Breast epithelium (tissue), 3 donors: ENCODE results near the gene C2CD4D.
"Not testable (repeated sequence)": the region's sequence is repeated elsewhere in the genome, so short reads cannot be mapped to it uniquely, and the experiment has no call there.

Source experiments
- POLR2AphosphoS5 ChIP-seq, 3 donors: sonication (generic); formaldehyde crosslinking; IDR thresholded peaks; one replicate each; pipeline ENCODE4 v1.6.1; 2017; ENCODE audit warnings: antibody characterized with exemption in 3 of 3
- TF ChIP-seq, protein P1 (sequence below), 3 donors: fragments of 450-650 bp; IDR thresholded peaks; one replicate each; pipeline ENCODE4 v1.5.1; 2016 to 2017; ENCODE audit warnings: antibody characterized with exemption in 3 of 3, mild to moderate bottlenecking in 3 of 3, moderate library complexity in 3 of 3

DNA sequence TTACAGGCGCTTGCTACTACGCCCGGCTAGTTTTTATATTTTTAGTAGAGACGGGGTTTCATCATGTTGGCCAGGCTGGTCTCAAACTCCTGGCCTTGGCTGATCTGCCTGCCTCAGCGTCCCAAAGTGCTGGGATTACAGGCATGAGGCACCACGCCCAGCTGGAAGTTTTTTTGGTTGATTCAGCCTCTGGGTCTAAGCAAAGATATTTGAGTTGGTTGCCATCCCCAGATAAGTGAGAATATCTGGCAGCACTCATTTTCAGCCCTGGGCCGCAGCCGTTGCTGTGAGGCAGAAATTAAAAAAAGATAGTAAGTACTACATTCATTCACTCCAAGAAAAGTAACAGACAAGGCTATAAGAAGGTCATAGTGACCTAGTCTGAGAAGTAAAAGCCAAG lies 15.9 kb upstream of the C2CD4D start:
- TF ChIP-seq, protein P1, sequence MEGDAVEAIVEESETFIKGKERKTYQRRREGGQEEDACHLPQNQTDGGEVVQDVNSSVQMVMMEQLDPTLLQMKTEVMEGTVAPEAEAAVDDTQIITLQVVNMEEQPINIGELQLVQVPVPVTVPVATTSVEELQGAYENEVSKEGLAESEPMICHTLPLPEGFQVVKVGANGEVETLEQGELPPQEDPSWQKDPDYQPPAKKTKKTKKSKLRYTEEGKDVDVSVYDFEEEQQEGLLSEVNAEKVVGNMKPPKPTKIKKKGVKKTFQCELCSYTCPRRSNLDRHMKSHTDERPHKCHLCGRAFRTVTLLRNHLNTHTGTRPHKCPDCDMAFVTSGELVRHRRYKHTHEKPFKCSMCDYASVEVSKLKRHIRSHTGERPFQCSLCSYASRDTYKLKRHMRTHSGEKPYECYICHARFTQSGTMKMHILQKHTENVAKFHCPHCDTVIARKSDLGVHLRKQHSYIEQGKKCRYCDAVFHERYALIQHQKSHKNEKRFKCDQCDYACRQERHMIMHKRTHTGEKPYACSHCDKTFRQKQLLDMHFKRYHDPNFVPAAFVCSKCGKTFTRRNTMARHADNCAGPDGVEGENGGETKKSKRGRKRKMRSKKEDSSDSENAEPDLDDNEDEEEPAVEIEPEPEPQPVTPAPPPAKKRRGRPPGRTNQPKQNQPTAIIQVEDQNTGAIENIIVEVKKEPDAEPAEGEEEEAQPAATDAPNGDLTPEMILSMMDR (IDR thresholded peaks at IDR 0.05) = not testable (repeated sequence)
- TF ChIP-seq POLR2AphosphoS5 (IDR thresholded peaks at IDR 0.05) = not testable (repeated sequence)
